K562 (cell line): ENCODE results near the gene TRMT112. TPM values are rescaled to one million over a fixed set of nuclear protein-coding genes. Genes with fewer than 3 reads are reported as not detected.

Experiments used
- ARID1B ChIP-seq: fragments of 450-650 bp; IDR thresholded peaks from 2 replicates; pipeline ENCODE4 v1.6.1; 2016; ENCODE audit warnings: antibody characterized with exemption, mild to moderate bottlenecking, inconsistent platforms
- CBX1 ChIP-seq: sonication (generic); IDR thresholded peaks from 2 replicates; pipeline ENCODE4 v1.6.1; 2016; ENCODE audit warnings: antibody characterized with exemption, low read depth, mild to moderate bottlenecking
- CHD4 ChIP-seq: fragments of 200-600 bp; sonication (generic); IDR thresholded peaks from 3 replicates; pipeline ENCODE4 v1.6.1; 2012; ENCODE audit warnings: low read depth, mild to moderate bottlenecking, mixed read lengths, low read length, inconsistent platforms; ENCODE audit not compliant: insufficient read depth, insufficient replicate concordance, poor library complexity, severe bottlenecking
- DNMT1 ChIP-seq: fragments of 450-650 bp; IDR thresholded peaks from 2 replicates; pipeline ENCODE4 v1.6.1; 2016; ENCODE audit warnings: antibody characterized with exemption, mild to moderate bottlenecking
- ELF4 ChIP-seq: fragments of 450-650 bp; formaldehyde crosslinking; IDR thresholded peaks from 2 replicates; pipeline ENCODE4 v1.4.0; 2022; ENCODE audit warnings: missing genetic modification characterization
- ETV1 ChIP-seq: fragments of 450-650 bp; conservative IDR thresholded peaks from 2 replicates; pipeline ENCODE4 v1.6.1; 2016; ENCODE audit warnings: missing genetic modification characterization, control low read depth, low read depth, missing compliant biosample characterization
- GABPB2 ChIP-seq: fragments of 250-450 bp; sonication (Bioruptor Pico); conservative IDR thresholded peaks from 2 replicates; pipeline ENCODE4 v1.5.1; 2021; ENCODE audit warnings: mild to moderate bottlenecking
- ILK ChIP-seq: fragments of 450-650 bp; IDR thresholded peaks from 2 replicates; pipeline ENCODE4 v1.6.1; 2016; ENCODE audit warnings: missing genetic modification characterization, low read depth, mild to moderate bottlenecking, missing compliant biosample characterization, moderate library complexity, borderline replicate concordance
- MLX ChIP-seq, 2 experiments: fragments of 450-650 bp in 1 of 2; sonication (generic) in 1 of 2; formaldehyde crosslinking; conservative IDR thresholded peaks; 2 replicates each; pipeline versions ENCODE4 v1.4.0 to v1.8.1; 2020 to 2022; ENCODE audit warnings: mild to moderate bottlenecking in 1 of 2, missing genetic modification reagents in 1 of 2
- PRDM10 ChIP-seq: fragments of 450-650 bp; IDR thresholded peaks from 2 replicates; pipeline ENCODE4 v1.6.1; 2018; ENCODE audit not compliant: partially characterized antibody
- PTBP1 ChIP-seq: fragments of 200-400 bp; formaldehyde crosslinking; IDR thresholded peaks from 2 replicates; pipeline ENCODE4 v1.6.1; 2017; ENCODE audit warnings: low read depth, low read length
- TAF9B ChIP-seq: fragments of 450-650 bp; IDR thresholded peaks from 2 replicates; pipeline ENCODE4 v1.6.1; 2018; ENCODE audit warnings: mild to moderate bottlenecking; ENCODE audit not compliant: partially characterized antibody
- TCF7 ChIP-seq: sonication (generic); IDR thresholded peaks from 2 replicates; pipeline ENCODE4 v1.6.1; 2016; ENCODE audit warnings: antibody characterized with exemption, borderline replicate concordance
- TEAD4 ChIP-seq, 2 experiments: sonication (generic) in 1 of 2; formaldehyde crosslinking in 1 of 2; IDR thresholded peaks; 2 replicates each; pipeline versions ENCODE4 v1.6.1 to v1.8.0; 2012 to 2022; ENCODE audit warnings: borderline replicate concordance in 1 of 2, inconsistent platforms in 1 of 2, low read length in 1 of 2, mild to moderate bottlenecking in 1 of 2, missing genetic modification reagents in 1 of 2
- UBTF ChIP-seq, 2 experiments: IDR thresholded peaks; 2 replicates each; pipeline ENCODE4 v1.6.1; 2012; ENCODE audit warnings: improper control_type of control experiment in 2 of 2, low read depth in 2 of 2, low read length in 2 of 2, borderline replicate concordance in 1 of 2
- ZNF280A ChIP-seq: fragments of 450-650 bp; IDR thresholded peaks from 2 replicates; pipeline ENCODE4 v1.6.1; 2018; ENCODE audit warnings: mild to moderate bottlenecking, low read depth; ENCODE audit not compliant: partially characterized antibody
- ZNF668 ChIP-seq: fragments of 250-450 bp; sonication (Bioruptor Pico); IDR thresholded peaks from 2 replicates; pipeline ENCODE4 v1.8.0; 2022; ENCODE audit warnings: mild to moderate bottlenecking, inconsistent platforms
- polyA plus RNA-seq, 8 experiments: library from polyadenylated mRNA; depleted of rRNA in 4 of 8; stranded (reverse) in 5 of 8; unstranded in 3 of 8; fragments of >200 nt; fragmentation: Nextera tagmentation in 2 of 8; fragmentation: Illumina TruSeq in 1 of 8; extraction: Ambion mirVana in 2 of 8; extraction: Trizol in 1 of 8; gene quantifications; 2 replicates each; pipeline versions ENCODE4 v1.2.1 to v1.2.3, GENCODE V29; 2011 to 2014; ENCODE audit warnings: inconsistent platforms in 1 of 8, missing spikeins in 1 of 8
- total RNA-seq, 7 experiments: library from RNA; depleted of rRNA in 6 of 7; stranded (reverse); fragments of >200 nt in 6 of 7; fragmentation: Illumina TruSeq in 2 of 7; extraction: Trizol in 2 of 7; gene quantifications; 2 replicates each; pipeline versions ENCODE4 v1.2.1 to v1.2.3, GENCODE V29; 2011 to 2021; ENCODE audit warnings: low replicate concordance in 1 of 7

TRMT112 gene
- total and polyA plus RNA-seq, 9 of the 15 experiments (the other 6 are each of a cell fraction or from before 2014, with no cell fraction given) = 162 to 444 (median 300) TPM

- TF ChIP-seq MLX (CRISPR knock-in tag; conservative IDR thresholded peaks at IDR 0.05) (no peak), ZNF668 (CRISPR knock-in tag) (no peak), TAF9B (no peak), ELF4 (CRISPR knock-in tag) (no peak), GABPB2 (CRISPR knock-in tag) (0 out of 2 replicates have a peak, but pooled peaks have one; percentile 60), CHD4 (no peak), CBX1 (0 out of 2 replicates have a peak, but pooled peaks have one; percentile 64), ILK (tag) (no peak), PTBP1 (no peak), DNMT1 (0 out of 2 replicates have a peak, but pooled peaks have one; percentile 45), TEAD4 (IDR thresholded peaks at IDR 0.05; ENCODE audit: low read length) (no peak), TEAD4 (CRISPR knock-in tag; IDR thresholded peaks at IDR 0.05; ENCODE audit: borderline replicate concordance) (no peak), TCF7 (no peak), ARID1B (0 out of 2 replicates have a peak, but pooled peaks have one; percentile 18), ETV1 (tag) (no peak), ZNF280A (no peak), UBTF (IDR thresholded peaks at IDR 0.05; ENCODE audit: borderline replicate concordance in 1 of 2, low read depth in 2 of 2, low read length in 2 of 2) (peak; percentile 92 to 99), PRDM10 (no peak)
Observed at GRCh38 chr11:64341851-64342791, 24.8 kb upstream of the TRMT112 start (continued).
